ENCODE measurements around the gene SCD. TPM values are rescaled to one million over a fixed set of nuclear protein-coding genes. Genes with fewer than 3 reads are reported as not detected.

SCD gene
- total RNA-seq, 1 experiment from 2014 or later: 449 TPM

DNA sequence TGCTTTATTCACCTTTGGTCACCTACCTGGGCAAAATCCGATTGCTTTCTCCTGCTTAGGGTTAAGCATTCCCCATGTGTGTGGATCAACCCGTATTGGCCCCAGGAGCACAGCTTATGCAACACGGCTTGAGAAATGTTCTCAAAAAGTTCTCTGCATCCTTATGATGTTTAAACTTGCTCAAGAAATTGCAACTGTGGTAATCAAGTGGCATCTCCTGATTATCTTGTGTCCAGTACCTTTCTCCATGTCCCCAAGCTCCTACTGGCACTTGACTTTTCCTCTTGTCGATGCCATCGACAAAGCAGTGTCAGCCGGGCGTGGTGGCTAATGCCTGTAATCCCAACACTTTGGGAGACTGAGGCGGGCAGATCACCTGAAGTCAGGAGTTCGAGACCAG is 12.3 kb upstream of the SCD start:
- no peaks in the 10 kb centered on the region for H3K9me3 Mint-ChIP-seq (ENCODE audit: unreplicated experiment)
- intact Hi-C loops (cut with micrococcal nuclease; ENCODE audit: unreplicated experiment): no loop called here

DNA sequence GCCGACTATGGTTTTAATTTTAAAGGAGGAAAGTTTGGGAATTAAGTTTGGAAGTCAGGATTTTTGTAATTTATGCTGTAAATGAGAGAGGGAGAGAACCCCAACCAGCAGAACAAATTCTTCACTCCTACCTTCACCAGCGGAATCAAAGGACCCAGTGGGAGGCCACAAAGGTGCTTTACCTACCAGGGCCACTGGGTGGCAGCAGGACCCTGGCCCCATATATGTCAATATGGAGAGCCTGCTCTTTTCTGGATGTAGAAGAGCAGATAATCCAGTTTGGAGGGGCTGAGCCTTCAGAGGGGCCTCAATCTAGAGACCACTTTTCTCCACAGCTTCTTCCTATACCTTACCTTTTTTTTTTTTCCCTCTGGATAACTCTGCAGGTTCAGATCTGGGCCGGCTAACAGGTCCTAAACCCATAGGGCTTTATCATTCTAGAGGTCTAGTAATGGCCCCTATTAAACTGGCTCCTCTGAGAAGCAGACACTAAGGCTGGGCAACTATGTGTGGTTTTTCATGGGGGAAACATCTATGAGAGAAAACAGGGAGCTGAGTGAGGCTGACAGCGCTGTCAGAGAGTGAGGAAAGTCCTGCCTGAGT is 8.5 kb upstream of the SCD start:
- peak; percentile 67 to 83 for DNase-seq
- intact Hi-C loops (cut with micrococcal nuclease; ENCODE audit: unreplicated experiment): loop anchor here (1.0 to 2.0 kb wide), 3 partner anchors 36 to 170 kb away; no protein-coding TSS in a partner anchor
- H3K36me3 ChIP-seq (ENCODE audit: control insufficient read depth, insufficient read depth, low read length): no peaks in the 10 kb centered on the region
- Mint-ChIP-seq H3K9me3 (ENCODE audit: unreplicated experiment) (no peaks in the 10 kb centered on the region), H3K27ac (ENCODE audit: unreplicated experiment) (no peak overlapping the region), H3K4me1 (ENCODE audit: low read depth, unreplicated experiment) (peaks cover 22% of the 10 kb centered on the region), H3K27me3 (ENCODE audit: insufficient read depth, unreplicated experiment) (peaks cover 2% of the 10 kb centered on the region), H3K4me3 (ENCODE audit: unreplicated experiment) (no peak overlapping the region), H3K36me3 (ENCODE audit: insufficient read depth, unreplicated experiment) (no peaks in the 10 kb centered on the region)
- CTCF ChIA-PET: interaction anchor here (1.0 kb wide), 1 partner anchor 95 kb away, joined by 3 read pairs; no protein-coding TSS in a partner anchor
- no peak overlapping the region for H3K4me3 ChIP-seq (ENCODE audit: low read depth, low read length)
- TF ChIP-seq, protein P1, sequence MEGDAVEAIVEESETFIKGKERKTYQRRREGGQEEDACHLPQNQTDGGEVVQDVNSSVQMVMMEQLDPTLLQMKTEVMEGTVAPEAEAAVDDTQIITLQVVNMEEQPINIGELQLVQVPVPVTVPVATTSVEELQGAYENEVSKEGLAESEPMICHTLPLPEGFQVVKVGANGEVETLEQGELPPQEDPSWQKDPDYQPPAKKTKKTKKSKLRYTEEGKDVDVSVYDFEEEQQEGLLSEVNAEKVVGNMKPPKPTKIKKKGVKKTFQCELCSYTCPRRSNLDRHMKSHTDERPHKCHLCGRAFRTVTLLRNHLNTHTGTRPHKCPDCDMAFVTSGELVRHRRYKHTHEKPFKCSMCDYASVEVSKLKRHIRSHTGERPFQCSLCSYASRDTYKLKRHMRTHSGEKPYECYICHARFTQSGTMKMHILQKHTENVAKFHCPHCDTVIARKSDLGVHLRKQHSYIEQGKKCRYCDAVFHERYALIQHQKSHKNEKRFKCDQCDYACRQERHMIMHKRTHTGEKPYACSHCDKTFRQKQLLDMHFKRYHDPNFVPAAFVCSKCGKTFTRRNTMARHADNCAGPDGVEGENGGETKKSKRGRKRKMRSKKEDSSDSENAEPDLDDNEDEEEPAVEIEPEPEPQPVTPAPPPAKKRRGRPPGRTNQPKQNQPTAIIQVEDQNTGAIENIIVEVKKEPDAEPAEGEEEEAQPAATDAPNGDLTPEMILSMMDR (IDR thresholded peaks at IDR 0.05; ENCODE audit: insufficient read depth in 1 of 2, low read depth in 1 of 2, low read length in 1 of 2, severe bottlenecking in 1 of 2, unreplicated experiment in 1 of 2): peak; percentile 95 to 96
- no TSS peak for BruUV-seq (replicated peaks)
- no peaks in the 10 kb centered on the region for H3K27me3 ChIP-seq (replicated peaks; ENCODE audit: control insufficient read depth, insufficient read depth, low read length)
- H3K4me1 ChIP-seq: peaks cover 4% of the 10 kb centered on the region
- H3K9me3 ChIP-seq: no peaks in the 10 kb centered on the region
- POLR2A ChIA-PET: no interaction called here

More for the DNA sequence above, 12.3 kb upstream of the SCD start:
- Histone ChIP-seq H3K4me1 (no peaks in the 10 kb centered on the region), H3K27me3 (replicated peaks; ENCODE audit: control insufficient read depth, insufficient read depth, low read length) (no peaks in the 10 kb centered on the region; the same call in 1 of the 2 replicates), H3K9me3 (no peaks in the 10 kb centered on the region), H3K4me3 (ENCODE audit: low read depth, low read length) (no peak overlapping the region), H3K36me3 (ENCODE audit: control insufficient read depth, insufficient read depth, low read length) (no peaks in the 10 kb centered on the region)
- POLR2A ChIA-PET: interaction anchor here (1.0 kb wide), 1 partner anchor 201 kb away, joined by 5 read pairs; the partner anchor contains the start of gene HIF1AN
- Mint-ChIP-seq H3K27ac (ENCODE audit: unreplicated experiment) (no peak overlapping the region), H3K27me3 (ENCODE audit: insufficient read depth, unreplicated experiment) (peaks cover 15% of the 10 kb centered on the region), H3K36me3 (ENCODE audit: insufficient read depth, unreplicated experiment) (no peaks in the 10 kb centered on the region), H3K4me1 (ENCODE audit: low read depth, unreplicated experiment) (no peaks in the 10 kb centered on the region), H3K4me3 (ENCODE audit: unreplicated experiment) (no peak overlapping the region)
- CTCF ChIA-PET: interaction anchor here (0.7 kb wide), 1 partner anchor 12 kb away, joined by 4 read pairs; the partner anchor contains the start of gene SCD
- no TSS peak for BruUV-seq (replicated peaks)
- TF ChIP-seq, protein P1 (IDR thresholded peaks at IDR 0.05; ENCODE audit: insufficient read depth in 1 of 2, low read depth in 1 of 2, low read length in 1 of 2, severe bottlenecking in 1 of 2, unreplicated experiment in 1 of 2): no peak
- no peak for DNase-seq

DNA sequence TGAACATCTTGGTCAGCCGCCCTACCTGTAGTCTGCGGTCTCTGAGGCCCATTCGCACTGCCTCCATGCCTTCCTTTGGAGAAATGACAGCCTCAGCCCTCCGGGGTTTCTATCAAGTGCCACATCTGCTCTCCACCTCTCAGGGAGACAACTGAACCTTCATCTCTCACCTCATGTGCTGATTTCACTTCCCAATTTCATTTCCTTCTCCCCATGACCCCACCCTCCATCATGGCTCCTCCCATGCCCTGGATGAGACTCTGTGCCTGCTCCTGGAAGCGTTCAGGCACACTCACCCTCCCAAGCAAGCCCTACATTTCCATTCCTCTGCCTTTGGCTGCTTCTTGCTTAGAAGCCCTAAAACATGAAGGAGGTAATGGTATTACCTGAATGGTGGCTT is 7.8 kb upstream of the SCD start:
- no TSS peak for BruUV-seq (replicated peaks)
- H3K27ac Mint-ChIP-seq (ENCODE audit: unreplicated experiment): no peak overlapping the region
- H3K36me3 Mint-ChIP-seq (ENCODE audit: insufficient read depth, unreplicated experiment): no peaks in the 10 kb centered on the region
- no peak for DNase-seq
- POLR2A ChIA-PET: no interaction called here
- no peak overlapping the region for H3K4me3 Mint-ChIP-seq (ENCODE audit: unreplicated experiment)
- H3K4me3 ChIP-seq (ENCODE audit: low read depth, low read length): no peak overlapping the region
- intact Hi-C loops (cut with micrococcal nuclease; ENCODE audit: unreplicated experiment): loop anchor here (2.0 kb wide), 1 partner anchor 36 kb away; no protein-coding TSS in a partner anchor
- H3K9me3 ChIP-seq: no peaks in the 10 kb centered on the region
- CTCF ChIA-PET: interaction anchor here (1.0 kb wide), 1 partner anchor 95 kb away, joined by 3 read pairs; no protein-coding TSS in a partner anchor
- no peaks in the 10 kb centered on the region for H3K27me3 Mint-ChIP-seq (ENCODE audit: insufficient read depth, unreplicated experiment)
- TF ChIP-seq, protein P1 (IDR thresholded peaks at IDR 0.05; ENCODE audit: insufficient read depth in 1 of 2, low read depth in 1 of 2, low read length in 1 of 2, severe bottlenecking in 1 of 2, unreplicated experiment in 1 of 2): no peak
- peaks cover 22% of the 10 kb centered on the region for H3K4me1 Mint-ChIP-seq (ENCODE audit: low read depth, unreplicated experiment)
- no peaks in the 10 kb centered on the region for H3K27me3 ChIP-seq (replicated peaks; ENCODE audit: control insufficient read depth, insufficient read depth, low read length)
- no peaks in the 10 kb centered on the region for H3K36me3 ChIP-seq (ENCODE audit: control insufficient read depth, insufficient read depth, low read length)
- peaks cover 4% of the 10 kb centered on the region for H3K4me1 ChIP-seq
- H3K9me3 Mint-ChIP-seq (ENCODE audit: unreplicated experiment): no peaks in the 10 kb centered on the region

Data from Caco-2 (cell line).